Panc1 (cell line): ENCODE measurements around the gene TRIM17. TPM values are rescaled to one million over a fixed set of nuclear protein-coding genes. Genes with fewer than 3 reads are reported as not detected.

Experiments used
- ATAC-seq: fragments of 200-7000 bp; cut with Tn5 transposase; 2 replicates; pipeline ENCODE4 v1.9.1; 2020; ENCODE audit warnings: mild to moderate bottlenecking, moderate library complexity
- BruUV-seq: library from RNA; stranded (reverse); fragments of 400-500 nt; replicated peaks from 2 replicates; lab custom pipeline; 2021; lab: Mats Ljungman, UMichigan
- CTCF ChIA-PET: fragments of 300-600 bp; sonication (Branson Sonifier 250); formaldehyde crosslinking; loops from one replicate; lab custom pipeline; 2022; ENCODE audit warnings: antibody characterized with exemption; lab: Charles Lee
- POLR2A ChIA-PET: fragments of 300-600 bp; sonication (Branson Sonifier 250); formaldehyde crosslinking; loops from one replicate; lab custom pipeline; 2022; ENCODE audit warnings: antibody characterized with exemption; lab: Charles Lee
- DNase-seq: peaks from one replicate; pipeline ENCODE4 v3.0.0-alpha.2; 2010; ENCODE audit warnings: low read depth, low spot score
- H3K27ac ChIP-seq: 2 replicates; pipeline ENCODE4 v1.5.1; 2011; ENCODE audit warnings: mild to moderate bottlenecking, low read length, inconsistent platforms
- H3K27me3 ChIP-seq: fragments of 200-500 bp; sonication (Bioruptor generic); 2 replicates; pipeline ENCODE4 v1.6.0; 2014; ENCODE audit warnings: low read length, inconsistent platforms; ENCODE audit not compliant: control insufficient read depth, insufficient read depth
- H3K36me3 ChIP-seq: fragments of 200-500 bp; sonication (Bioruptor generic); 2 replicates; pipeline ENCODE4 v1.5.1; 2014; ENCODE audit warnings: inconsistent platforms, mild to moderate bottlenecking, low read length, moderate library complexity; ENCODE audit not compliant: control insufficient read depth, insufficient read depth
- H3K4me1 ChIP-seq: 2 replicates; pipeline ENCODE4 v1.5.1; 2011; ENCODE audit warnings: inconsistent platforms, mild to moderate bottlenecking, low read length, moderate library complexity; ENCODE audit not compliant: control insufficient read depth, insufficient read depth
- H3K4me3 ChIP-seq, 2 experiments: 2 replicates each; pipeline ENCODE4 v1.5.1; 2011 to 2012; ENCODE audit warnings: low read depth in 2 of 2, low read length in 2 of 2, mild to moderate bottlenecking in 2 of 2, inconsistent platforms in 1 of 2, moderate library complexity in 1 of 2
- H3K9me3 ChIP-seq: fragments of 200-500 bp; sonication (Bioruptor generic); 2 replicates; pipeline ENCODE4 v1.5.1; 2014; ENCODE audit warnings: low read depth, mild to moderate bottlenecking, inconsistent platforms, low read length, moderate library complexity; ENCODE audit not compliant: control insufficient read depth, insufficient read depth
- POLR2AphosphoS5 ChIP-seq: IDR thresholded peaks from 2 replicates; pipeline ENCODE4 v1.6.1; 2012; ENCODE audit warnings: mild to moderate bottlenecking, low read depth, low read length, moderate library complexity
- SIN3A ChIP-seq: IDR thresholded peaks from 2 replicates; pipeline ENCODE4 v1.6.1; 2012; ENCODE audit warnings: low read depth, mild to moderate bottlenecking, low read length, moderate library complexity, borderline replicate concordance; ENCODE audit not compliant: insufficient read depth
- TCF7L2 ChIP-seq: IDR thresholded peaks from 2 replicates; pipeline ENCODE4 v1.6.1; 2011; ENCODE audit warnings: mild to moderate bottlenecking, low read depth, low read length, inconsistent platforms
- in situ Hi-C: cut with HindIII; loops from 2 replicates; pipeline ENCODE4 v1.10.0; 2016; ENCODE audit warnings: low sequenced_read_pairs, low pct_unique_long_range_greater_than_20kb
- intact Hi-C: fragments of 100-400 bp; cut with micrococcal nuclease; formaldehyde crosslinking; loops from one replicate; pipeline ENCODE4 v1.10.0; 2022; ENCODE audit not compliant: unreplicated experiment
- total RNA-seq: library from RNA; stranded (reverse); gene quantifications from one replicate; pipeline ENCODE4 v1.2.1, GENCODE V29; 2021; ENCODE audit not compliant: unreplicated experiment
- TF ChIP-seq, protein P1 (sequence below): fragments of 450-650 bp; IDR thresholded peaks from 2 replicates; pipeline ENCODE4 v1.5.1; 2017; ENCODE audit warnings: mild to moderate bottlenecking
- TF ChIP-seq, protein P2 (sequence below), 2 experiments: IDR thresholded peaks; 2 replicates each; pipeline ENCODE4 v1.6.1; 2011 to 2012; ENCODE audit warnings: low read depth in 2 of 2, control low read depth in 1 of 2, low read length in 1 of 2, mild to moderate bottlenecking in 1 of 2, moderate library complexity in 1 of 2; ENCODE audit not compliant: insufficient read depth in 1 of 2

Gene TRIM17
- total RNA-seq, 1 experiment from 2014 or later, result 1.2 TPM

DNA sequence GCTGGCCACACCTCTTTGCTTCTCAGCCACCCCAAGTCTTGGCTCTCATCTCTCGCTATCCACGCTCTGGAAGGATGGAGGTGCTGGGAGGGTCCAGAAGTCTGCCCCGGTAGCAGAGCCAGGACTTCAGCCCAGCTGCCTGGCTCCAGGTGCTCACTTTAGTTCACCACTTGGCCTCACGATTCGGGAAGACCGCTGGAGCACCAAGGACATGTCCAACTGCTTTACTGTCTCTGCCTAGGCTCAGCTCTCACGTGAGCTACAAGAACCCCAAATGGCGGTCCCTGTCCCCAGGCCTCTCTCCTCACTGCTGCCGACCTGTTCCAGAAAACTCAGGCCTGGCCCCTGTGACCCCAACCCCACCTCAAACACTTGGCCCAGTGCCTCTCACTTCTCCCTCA is 13.4 kb downstream of the TRIM17 start:
- ChIA-PET CTCF (no interaction called here), POLR2A (no interaction called here)
- DNase-seq (no peak), ATAC-seq (no peak)
- TF ChIP-seq, protein P1, sequence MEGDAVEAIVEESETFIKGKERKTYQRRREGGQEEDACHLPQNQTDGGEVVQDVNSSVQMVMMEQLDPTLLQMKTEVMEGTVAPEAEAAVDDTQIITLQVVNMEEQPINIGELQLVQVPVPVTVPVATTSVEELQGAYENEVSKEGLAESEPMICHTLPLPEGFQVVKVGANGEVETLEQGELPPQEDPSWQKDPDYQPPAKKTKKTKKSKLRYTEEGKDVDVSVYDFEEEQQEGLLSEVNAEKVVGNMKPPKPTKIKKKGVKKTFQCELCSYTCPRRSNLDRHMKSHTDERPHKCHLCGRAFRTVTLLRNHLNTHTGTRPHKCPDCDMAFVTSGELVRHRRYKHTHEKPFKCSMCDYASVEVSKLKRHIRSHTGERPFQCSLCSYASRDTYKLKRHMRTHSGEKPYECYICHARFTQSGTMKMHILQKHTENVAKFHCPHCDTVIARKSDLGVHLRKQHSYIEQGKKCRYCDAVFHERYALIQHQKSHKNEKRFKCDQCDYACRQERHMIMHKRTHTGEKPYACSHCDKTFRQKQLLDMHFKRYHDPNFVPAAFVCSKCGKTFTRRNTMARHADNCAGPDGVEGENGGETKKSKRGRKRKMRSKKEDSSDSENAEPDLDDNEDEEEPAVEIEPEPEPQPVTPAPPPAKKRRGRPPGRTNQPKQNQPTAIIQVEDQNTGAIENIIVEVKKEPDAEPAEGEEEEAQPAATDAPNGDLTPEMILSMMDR, result no peak
- TF ChIP-seq, protein P2, sequence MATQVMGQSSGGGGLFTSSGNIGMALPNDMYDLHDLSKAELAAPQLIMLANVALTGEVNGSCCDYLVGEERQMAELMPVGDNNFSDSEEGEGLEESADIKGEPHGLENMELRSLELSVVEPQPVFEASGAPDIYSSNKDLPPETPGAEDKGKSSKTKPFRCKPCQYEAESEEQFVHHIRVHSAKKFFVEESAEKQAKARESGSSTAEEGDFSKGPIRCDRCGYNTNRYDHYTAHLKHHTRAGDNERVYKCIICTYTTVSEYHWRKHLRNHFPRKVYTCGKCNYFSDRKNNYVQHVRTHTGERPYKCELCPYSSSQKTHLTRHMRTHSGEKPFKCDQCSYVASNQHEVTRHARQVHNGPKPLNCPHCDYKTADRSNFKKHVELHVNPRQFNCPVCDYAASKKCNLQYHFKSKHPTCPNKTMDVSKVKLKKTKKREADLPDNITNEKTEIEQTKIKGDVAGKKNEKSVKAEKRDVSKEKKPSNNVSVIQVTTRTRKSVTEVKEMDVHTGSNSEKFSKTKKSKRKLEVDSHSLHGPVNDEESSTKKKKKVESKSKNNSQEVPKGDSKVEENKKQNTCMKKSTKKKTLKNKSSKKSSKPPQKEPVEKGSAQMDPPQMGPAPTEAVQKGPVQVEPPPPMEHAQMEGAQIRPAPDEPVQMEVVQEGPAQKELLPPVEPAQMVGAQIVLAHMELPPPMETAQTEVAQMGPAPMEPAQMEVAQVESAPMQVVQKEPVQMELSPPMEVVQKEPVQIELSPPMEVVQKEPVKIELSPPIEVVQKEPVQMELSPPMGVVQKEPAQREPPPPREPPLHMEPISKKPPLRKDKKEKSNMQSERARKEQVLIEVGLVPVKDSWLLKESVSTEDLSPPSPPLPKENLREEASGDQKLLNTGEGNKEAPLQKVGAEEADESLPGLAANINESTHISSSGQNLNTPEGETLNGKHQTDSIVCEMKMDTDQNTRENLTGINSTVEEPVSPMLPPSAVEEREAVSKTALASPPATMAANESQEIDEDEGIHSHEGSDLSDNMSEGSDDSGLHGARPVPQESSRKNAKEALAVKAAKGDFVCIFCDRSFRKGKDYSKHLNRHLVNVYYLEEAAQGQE (IDR thresholded peaks at IDR 0.05; ENCODE audit: insufficient read depth in 1 of 2, low read depth in 2 of 2, low read length in 1 of 2), result no peak
- TF ChIP-seq SIN3A, result no peak
- intact Hi-C loops (no loop called here), in situ Hi-C loops (no loop called here)
- no peaks in the 10 kb centered on the region for H3K27me3 ChIP-seq
- H3K36me3 ChIP-seq, result no peaks in the 10 kb centered on the region
- peaks cover 20% of the 10 kb centered on the region for H3K4me1 ChIP-seq
- H3K4me3 ChIP-seq, result no peak overlapping the region
- BruUV-seq, result no TSS peak
- no peaks in the 10 kb centered on the region for H3K9me3 ChIP-seq
- H3K27ac ChIP-seq, result no peak overlapping the region

DNA sequence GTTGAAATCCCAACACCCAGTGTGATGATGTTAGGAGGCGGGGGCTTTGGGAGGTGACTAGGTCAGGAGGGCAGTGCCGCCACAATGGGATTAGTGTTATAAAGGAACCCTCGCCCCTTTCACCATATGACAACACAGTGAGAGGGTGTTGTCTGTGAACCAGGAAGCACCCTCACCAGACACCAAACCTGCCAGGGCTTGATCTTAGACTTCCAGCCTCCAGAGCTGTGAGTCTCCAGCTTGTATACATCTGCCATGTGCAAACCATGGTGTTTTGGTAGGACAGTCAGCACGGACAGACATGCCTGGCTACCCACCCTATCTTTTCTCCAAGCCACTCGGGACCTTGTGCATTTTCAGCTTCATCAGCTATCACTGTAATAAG is 14.0 kb downstream of the TRIM17 start:
- Histone ChIP-seq H3K27ac (no peak overlapping the region), H3K4me3 (no peak overlapping the region), H3K27me3 (no peaks in the 10 kb centered on the region), H3K4me1 (peaks cover 14% of the 10 kb centered on the region), H3K9me3 (no peaks in the 10 kb centered on the region), H3K36me3 (no peaks in the 10 kb centered on the region)
- ChIA-PET POLR2A (no interaction called here), CTCF (no interaction called here)
- no TSS peak for BruUV-seq
- DNase-seq (no peak), ATAC-seq (no peak)
- intact Hi-C loops (no loop called here), in situ Hi-C loops (no loop called here)
- TF ChIP-seq POLR2AphosphoS5 (no peak), TCF7L2 (no peak), SIN3A (no peak)
- TF ChIP-seq, protein P1, result no peak
- TF ChIP-seq, protein P2 (IDR thresholded peaks at IDR 0.05; ENCODE audit: insufficient read depth in 1 of 2, low read depth in 2 of 2, low read length in 1 of 2), result no peak
